ENCODE measurements around the gene F12. TPM values are rescaled to one million over a fixed set of nuclear protein-coding genes. Genes with fewer than 3 reads are reported as not detected.

The F12 gene
- total RNA-seq, 2 experiments from 2014 or later, result 12.0 to 12.7 TPM

- ChIA-PET POLR2A (interaction anchor here (0.6 to 5.0 kb wide), 12 partner anchors 10 to 93 kb away, joined by 3 to 55 read pairs (median 9); partner anchors contain the start of genes DBN1, GRK6 and PDLIM7), CTCF (interaction anchor here (0.8 to 7.9 kb wide), 23 partner anchors 11 to 115 kb away, joined by 3 to 312 read pairs (median 8); partner anchors contain the start of genes GRK6, MXD3, PDLIM7 and PRR7)
Observed at GRCh38 chr5:177404641-177405179, 4.7 kb downstream of the F12 start.

- ChIA-PET CTCF (interaction anchor here (0.6 to 7.9 kb wide), 31 partner anchors 11 to 291 kb away, joined by 3 to 312 read pairs (median 5); partner anchors contain the start of genes GRK6, MXD3, PDLIM7 and PRR7), POLR2A (interaction anchor here (0.6 to 5.0 kb wide), 19 partner anchors 10 to 183 kb away, joined by 3 to 55 read pairs (median 5); partner anchors contain the start of genes DBN1, GRK6, LMAN2 and PDLIM7)
Observed at GRCh38 chr5:177403792-177404640, 5.3 kb downstream of the F12 start.

- CTCF ChIA-PET, result interaction anchor here (0.5 to 7.9 kb wide), 28 partner anchors 12 to 290 kb away, joined by 3 to 312 read pairs (median 6); partner anchors contain the start of genes GRK6, MXD3, PDLIM7 and PRR7
- POLR2A ChIA-PET, result interaction anchor here (0.6 to 5.0 kb wide), 18 partner anchors 13 to 184 kb away, joined by 3 to 55 read pairs (median 4); partner anchors contain the start of genes DBN1, GRK6, LMAN2 and PDLIM7
Observed at GRCh38 chr5:177403102-177403791, 6.1 kb downstream of the F12 start.

DNA sequence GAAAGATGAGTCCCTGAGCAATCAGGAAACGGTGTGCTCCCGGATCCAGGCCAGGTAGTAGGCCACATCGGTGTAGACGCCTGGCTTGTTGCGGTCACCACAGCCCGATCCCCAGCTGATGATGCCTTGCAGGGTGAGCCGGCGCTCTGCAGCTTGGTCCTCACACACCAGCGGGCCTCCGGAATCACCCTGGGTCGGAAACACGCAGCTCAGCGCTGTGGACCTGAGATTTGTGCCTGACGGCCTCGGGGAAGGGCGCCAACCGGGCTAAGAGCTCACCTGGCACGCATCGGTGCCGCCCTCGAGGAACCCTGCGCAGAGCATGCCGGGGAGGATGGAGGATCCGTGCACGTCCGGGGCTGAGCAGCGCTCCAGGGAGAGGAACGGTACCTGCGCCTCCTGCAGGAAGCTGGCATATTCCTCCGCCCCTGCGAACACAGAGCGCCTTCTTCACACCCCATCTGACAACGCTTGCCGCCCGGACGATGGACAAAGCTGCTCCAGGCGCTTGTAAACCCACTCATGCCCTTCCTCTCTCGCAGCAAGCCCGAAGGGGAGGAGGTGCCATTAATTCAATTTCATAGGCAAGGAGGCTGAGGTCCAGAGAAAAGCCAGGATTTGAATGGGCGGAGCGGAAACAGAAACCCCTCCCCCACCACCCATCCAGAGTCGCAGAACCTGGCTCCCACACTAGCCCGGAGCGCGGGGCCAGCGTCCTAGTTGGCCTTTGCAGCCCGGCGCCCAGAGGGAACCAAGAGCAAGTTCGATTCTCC is 6.9 kb downstream of the F12 start:
- CTCF ChIA-PET, result interaction anchor here (0.5 to 7.9 kb wide), 23 partner anchors 12 to 277 kb away, joined by 3 to 312 read pairs (median 5); partner anchors contain the start of genes GRK6, MXD3, PDLIM7 and PRELID1
- POLR2A ChIA-PET, result interaction anchor here (0.8 to 5.0 kb wide), 17 partner anchors 12 to 113 kb away, joined by 3 to 55 read pairs (median 5); partner anchors contain the start of genes GRK6 and PDLIM7

- ChIA-PET POLR2A (no interaction called here), CTCF (interaction anchor here (5.5 to 7.9 kb wide), 3 partner anchors 10 to 48 kb away, joined by 122 to 312 read pairs (median 145); partner anchors contain the start of genes GRK6 and PRR7)
Observed at GRCh38 chr5:177399997-177400868, 9.1 kb downstream of the F12 start, which contains the start of gene PFN3. TSS of gene PFN3 (minus strand) at chr5:177400661. CDS start at chr5:177400576, 85 bp downstream.

DNA sequence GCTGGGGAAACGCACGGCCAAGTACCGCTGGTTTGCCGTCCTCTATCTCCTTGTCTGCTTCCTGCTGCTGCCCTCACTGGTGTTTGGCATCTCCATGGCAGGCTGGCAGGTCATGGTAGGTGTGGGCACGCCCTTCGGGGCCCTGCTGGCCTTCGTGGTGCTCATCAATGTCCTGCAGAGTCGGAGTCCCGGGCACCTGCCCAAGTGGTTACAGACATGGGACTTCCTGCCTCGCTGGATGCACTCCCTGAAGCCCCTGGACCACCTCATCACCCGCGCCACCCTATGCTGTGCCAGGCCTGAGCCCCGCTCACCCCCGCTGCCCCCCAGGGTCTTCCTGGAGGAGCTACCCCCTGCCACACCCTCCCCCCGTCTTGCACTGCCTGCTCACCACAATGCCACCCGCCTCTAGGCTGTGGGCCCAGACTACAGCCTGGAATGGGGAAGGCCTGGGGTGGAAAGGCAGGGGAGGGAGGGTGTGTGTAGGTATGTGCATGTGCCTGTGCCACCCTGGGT is 11.4 kb downstream of the F12 start:
- ChIA-PET CTCF (no interaction called here), POLR2A (no interaction called here)

- CTCF ChIA-PET, result interaction anchor here (0.9 kb wide), 1 partner anchor 58 kb away, joined by 3 read pairs; no protein-coding TSS in a partner anchor
- POLR2A ChIA-PET, result no interaction called here
Observed at GRCh38 chr5:177396807-177397206, 12.6 kb downstream of the F12 start.

GRCh38 chr5:177396078-177396477 is 13.3 kb downstream of the F12 start:
- ChIA-PET CTCF (interaction anchor here (10.3 kb wide), 1 partner anchor 57 kb away, joined by 203 read pairs; the partner anchor contains the start of gene PRR7), POLR2A (no interaction called here)

DNA sequence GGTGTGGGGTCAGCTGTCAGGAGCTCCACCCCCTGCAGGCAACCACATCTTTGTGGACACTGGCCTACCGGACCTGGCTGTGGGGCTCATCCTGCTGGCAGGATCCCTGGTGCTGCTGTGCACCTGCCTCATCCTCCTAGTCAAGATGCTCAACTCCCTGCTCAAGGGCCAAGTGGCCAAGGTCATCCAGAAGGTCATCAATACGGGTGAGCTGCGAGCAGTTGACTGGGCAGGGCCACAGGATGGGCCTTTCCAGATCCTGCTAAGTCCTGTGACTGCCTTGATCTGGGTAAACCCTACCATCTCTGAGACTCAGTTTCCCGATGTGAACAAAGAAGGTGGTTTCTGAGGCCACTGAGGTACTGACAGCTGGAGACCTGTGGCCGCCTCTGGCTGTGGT is 15.4 kb downstream of the F12 start:
- CTCF ChIA-PET, result interaction anchor here (1.0 to 13.7 kb wide), 4 partner anchors 10 to 59 kb away, joined by 4 to 203 read pairs (median 127); partner anchors contain the start of genes PFN3 and PRR7
- POLR2A ChIA-PET, result interaction anchor here (0.5 to 0.6 kb wide), 2 partner anchors 10 to 69 kb away, joined by 3 read pairs; no protein-coding TSS in a partner anchor

GRCh38 chr5:177393206-177393765 is 16.1 kb downstream of the F12 start:
- ChIA-PET POLR2A (interaction anchor here (0.5 kb wide), 1 partner anchor 70 kb away, joined by 3 read pairs; no protein-coding TSS in a partner anchor), CTCF (interaction anchor here (1.0 to 13.7 kb wide), 4 partner anchors 11 to 59 kb away, joined by 4 to 203 read pairs (median 127); partner anchors contain the start of genes PFN3 and PRR7)

GRCh38 chr5:177392765-177393164 is 16.6 kb downstream of the F12 start:
- CTCF ChIA-PET, result interaction anchor here (1.0 to 13.7 kb wide), 5 partner anchors 11 to 60 kb away, joined by 4 to 203 read pairs (median 122); partner anchors contain the start of genes PFN3 and PRR7
- POLR2A ChIA-PET, result no interaction called here

GRCh38 chr5:177390363-177391300 is 18.7 kb downstream of the F12 start:
- POLR2A ChIA-PET, result interaction anchor here (1.2 to 2.7 kb wide), 7 partner anchors 12 to 64 kb away, joined by 5 to 21 read pairs (median 9); partner anchors contain the start of gene PRR7
- CTCF ChIA-PET, result interaction anchor here (0.6 to 13.7 kb wide), 32 partner anchors 11 to 276 kb away, joined by 3 to 203 read pairs (median 5); partner anchors contain the start of genes F12, GRK6, PDLIM7 and PFN3

GRCh38 chr5:177389241-177390169 is 19.9 kb downstream of the F12 start:
- POLR2A ChIA-PET, result interaction anchor here (0.5 to 2.7 kb wide), 20 partner anchors 11 to 86 kb away, joined by 3 to 21 read pairs (median 5); partner anchors contain the start of genes GRK6, LMAN2, PRELID1 and PRR7
- CTCF ChIA-PET, result interaction anchor here (0.8 to 13.7 kb wide), 24 partner anchors 10 to 275 kb away, joined by 3 to 203 read pairs (median 10); partner anchors contain the start of genes GRK6, PDLIM7, PFN3 and PRR7
